ENCODE results near the gene COPG1. TPM values are rescaled to one million over a fixed set of nuclear protein-coding genes. Genes with fewer than 3 reads are reported as not detected.

The COPG1 gene
- total and polyA plus RNA-seq, 10 of the 15 experiments (the other 5 are each of a cell fraction or from before 2014, with no cell fraction given), result 54.8 to 143 (median 91.2) TPM

- TF ChIP-seq TBL1XR1 (IDR thresholded peaks at IDR 0.05; ENCODE audit: low read depth, low read length), result no peak
Observed at GRCh38 chr3:129211772-129212171, 37.6 kb upstream of the COPG1 start (continued).

GRCh38 chr3:129213238-129213637 lies 36.2 kb upstream of the COPG1 start:
- H2AFZ ChIP-seq (ENCODE audit: control insufficient read depth, low read depth, low read length), result no peak overlapping the region
- ATAC-seq (no peak), DNase-seq (ENCODE audit: low read depth, low spot score) (no peak), FAIRE-seq (no peak)
- in situ Hi-C loops (cut with MboI) (no loop called here), intact Hi-C loops (cut with micrococcal nuclease; ENCODE audit: unreplicated experiment) (no loop called here)
- H3K4me3 ChIP-seq, result no peak overlapping the region
- H3K4me1 ChIP-seq (ENCODE audit: control insufficient read depth, insufficient read depth, low read length), result no peaks in the 10 kb centered on the region
- no peaks in the 10 kb centered on the region for H3K27me3 ChIP-seq (replicated peaks in 1 of 2; ENCODE audit: control insufficient read depth in 2 of 2, insufficient read depth in 2 of 2, low read length in 1 of 2)
- ChIA-PET SMC1A (ENCODE audit: uncharacterized antibody, unreplicated experiment) (no interaction called here), RAD21 (ENCODE audit: unreplicated experiment) (interaction anchor here (0.6 kb wide), 1 partner anchor 243 kb away, joined by 3 read pairs; no protein-coding TSS in a partner anchor), CTCF (interaction anchor here (0.6 to 1.4 kb wide), 2 partner anchors 32 to 556 kb away, joined by 3 to 4 read pairs; no protein-coding TSS in a partner anchor), POLR2A (no interaction called here)
- no TSS peak for BruUV-seq (replicated peaks)
- H4K20me1 ChIP-seq (ENCODE audit: control insufficient read depth, insufficient read depth), result no peaks in the 10 kb centered on the region
- H3K9ac ChIP-seq (ENCODE audit: control insufficient read depth, insufficient read depth, low read length), result no peak overlapping the region
- H3K36me3 ChIP-seq (ENCODE audit: control insufficient read depth in 2 of 2, insufficient read depth in 2 of 2, low read length in 1 of 2), result no peaks in the 10 kb centered on the region
- no peaks in the 10 kb centered on the region for H3K9me3 ChIP-seq (replicated peaks; ENCODE audit: control insufficient read depth, insufficient read depth, low read length)
- no peak for TF ChIP-seq PAX8 (IDR thresholded peaks at IDR 0.05)
- TF ChIP-seq FOXM1 (IDR thresholded peaks at IDR 0.05; ENCODE audit: low read depth, low read length), result no peak
- no peak for TF ChIP-seq CTCF (IDR thresholded peaks at IDR 0.05 in 2 of 3, conservative IDR thresholded peaks at IDR 0.05 in 1 of 3; ENCODE audit: control insufficient read depth in 2 of 3, extremely low read depth in 1 of 3, insufficient read depth in 1 of 3, low read depth in 3 of 3, low read length in 3 of 3)
- TF ChIP-seq MTA2 (IDR thresholded peaks at IDR 0.05; ENCODE audit: low read depth), result no peak
- no peak for TF ChIP-seq BCL11A (IDR thresholded peaks at IDR 0.05; ENCODE audit: low read depth, low read length)
- no peak for TF ChIP-seq HDAC6 (IDR thresholded peaks at IDR 0.05; ENCODE audit: unreplicated experiment)
- no peak for TF ChIP-seq ASH2L (IDR thresholded peaks at IDR 0.05; ENCODE audit: borderline replicate concordance, low read depth)
- no peak for TF ChIP-seq MEF2B (IDR thresholded peaks at IDR 0.05; ENCODE audit: partially characterized antibody, poor library complexity, severe bottlenecking)
- TF ChIP-seq MLLT1 (IDR thresholded peaks at IDR 0.05), result no peak
- no peak for TF ChIP-seq JUNB (IDR thresholded peaks at IDR 0.05)
- TF ChIP-seq SREBF2 (IDR thresholded peaks at IDR 0.05; ENCODE audit: low read length), result no peak
- H3K4me2 ChIP-seq (ENCODE audit: control insufficient read depth, insufficient read depth), result no peak overlapping the region
- no peak overlapping the region for H3K27ac ChIP-seq (ENCODE audit: control insufficient read depth, insufficient read depth)
- no peaks in the 10 kb centered on the region for H3K79me2 ChIP-seq (ENCODE audit: control insufficient read depth, insufficient read depth, low read length)
- 78% methylated on average over 5 of the region's 5 CpGs for WGBS (ENCODE audit: insufficient coverage, insufficient replicate concordance, low lambda C conversion rate, missing lambda C conversion rate)
